ENCODE results near the gene BTRC. TPM values are rescaled to one million over a fixed set of nuclear protein-coding genes. Genes with fewer than 3 reads are reported as not detected.

BTRC gene
- polyA plus RNA-seq, 3 donors, result 2.8 to 4.3 (median 3.1) TPM

DNA sequence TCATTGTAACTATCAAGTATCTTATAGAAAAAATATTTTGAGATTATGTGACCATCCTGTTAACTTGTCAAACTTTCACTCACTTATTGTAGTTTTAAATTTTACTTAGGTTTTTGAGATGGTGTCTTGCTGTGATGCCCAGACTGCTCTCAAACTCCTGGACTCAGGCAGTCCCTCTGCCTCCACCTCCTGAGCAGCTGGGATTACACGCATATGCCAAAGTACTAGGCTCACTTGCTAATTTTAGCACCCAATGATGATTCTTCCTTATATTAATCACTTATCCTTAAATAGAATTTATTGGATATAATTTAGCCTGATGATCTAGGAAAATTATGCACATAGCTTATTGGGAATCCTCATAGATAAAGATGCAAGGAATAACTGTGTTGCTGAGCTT, 104.9 kb downstream of the BTRC start:
- Mint-ChIP-seq H3K9me3 (no peaks in the 10 kb centered on the region), H3K36me3 (peaks cover 0 to 2% of the 10 kb centered on the region in 2 donors), H3K4me3 (no peak overlapping the region), H3K27me3 (ENCODE audit: low read depth in 3 of 3) (peaks cover 0 to 8% (median 6%) of the 10 kb centered on the region in 3 donors), H3K27ac (no peak overlapping the region), H3K4me1 (no peaks in the 10 kb centered on the region)
- intact Hi-C loops (cut with micrococcal nuclease), result no loop called here
- H3K36me3 ChIP-seq (replicated peaks in 1 of 2; ENCODE audit: control insufficient read depth in 1 of 2, insufficient read depth in 2 of 2, low read length in 2 of 2), result no peaks in the 10 kb centered on the region
- peaks cover 4% of the 10 kb centered on the region for H4K20me1 ChIP-seq (ENCODE audit: insufficient read depth, low read length)
- no peak overlapping the region for H3K9ac ChIP-seq (ENCODE audit: insufficient read depth, low read length, poor library complexity, severe bottlenecking)
- DNase-seq, result no peak
- H3K4me2 ChIP-seq (replicated peaks; ENCODE audit: extremely low read depth, low read length, poor library complexity, severe bottlenecking), result no peak overlapping the region
- no peak for TF ChIP-seq CTCF (IDR thresholded peaks at IDR 0.05)
- H3K9me3 ChIP-seq (replicated peaks in 1 of 2; ENCODE audit: control insufficient read depth in 1 of 2, insufficient read depth in 1 of 2, low read length in 2 of 2), result no peaks in the 10 kb centered on the region
- H3K4me1 ChIP-seq (ENCODE audit: control insufficient read depth in 1 of 2, insufficient read depth in 2 of 2, low read length in 2 of 2), result no peaks in the 10 kb centered on the region
- no peak overlapping the region for H3K27ac ChIP-seq (ENCODE audit: low read depth in 1 of 2, low read length in 2 of 2)
- no peak overlapping the region for H3K4me3 ChIP-seq (replicated peaks in 1 of 3; ENCODE audit: low read depth in 2 of 3, low read length in 3 of 3)
- no peak overlapping the region for H2AFZ ChIP-seq (ENCODE audit: insufficient read depth, low read depth, low read length, poor library complexity, severe bottlenecking)
- no peaks in the 10 kb centered on the region for H3K27me3 ChIP-seq (ENCODE audit: control insufficient read depth in 2 of 2, insufficient read depth in 2 of 2, low read length in 2 of 2)
- no CpG with 5 or more reads among the region's 1 CpG for WGBS (ENCODE audit: insufficient coverage)
- no peaks in the 10 kb centered on the region for H3K79me2 ChIP-seq (ENCODE audit: insufficient read depth, low read length)

- peaks cover 0 to 3% (median 0%) of the 10 kb centered on the region in 3 donors for H3K27me3 Mint-ChIP-seq (ENCODE audit: low read depth in 3 of 3)
- Histone ChIP-seq H3K4me2 (replicated peaks; ENCODE audit: extremely low read depth, low read length, poor library complexity, severe bottlenecking) (no peak overlapping the region), H3K9me3 (replicated peaks in 1 of 2; ENCODE audit: control insufficient read depth in 1 of 2, insufficient read depth in 1 of 2, low read length in 2 of 2) (no peaks in the 10 kb centered on the region), H3K27me3 (ENCODE audit: control insufficient read depth in 2 of 2, insufficient read depth in 2 of 2, low read length in 2 of 2) (no peaks in the 10 kb centered on the region), H3K4me1 (ENCODE audit: control insufficient read depth in 1 of 2, insufficient read depth in 2 of 2, low read length in 2 of 2) (no peaks in the 10 kb centered on the region), H3K4me3 (replicated peaks in 1 of 3; ENCODE audit: low read depth in 2 of 3, low read length in 3 of 3) (no peak overlapping the region), H4K20me1 (ENCODE audit: insufficient read depth, low read length) (no peaks in the 10 kb centered on the region), H3K9ac (ENCODE audit: insufficient read depth, low read length, poor library complexity, severe bottlenecking) (no peak overlapping the region), H2AFZ (ENCODE audit: insufficient read depth, low read depth, low read length, poor library complexity, severe bottlenecking) (no peak overlapping the region), H3K36me3 (replicated peaks in 1 of 2; ENCODE audit: control insufficient read depth in 1 of 2, insufficient read depth in 2 of 2, low read length in 2 of 2) (no peaks in the 10 kb centered on the region), H3K27ac (ENCODE audit: low read depth in 1 of 2, low read length in 2 of 2) (no peak overlapping the region), H3K79me2 (ENCODE audit: insufficient read depth, low read length) (no peaks in the 10 kb centered on the region)
- H3K27ac Mint-ChIP-seq, result no peak overlapping the region
- H3K4me1 Mint-ChIP-seq, result peaks cover 4% of the 10 kb centered on the region
- H3K9me3 Mint-ChIP-seq, result no peaks in the 10 kb centered on the region
- H3K4me3 Mint-ChIP-seq, result no peak overlapping the region
- no peak for DNase-seq
- WGBS (ENCODE audit: insufficient coverage), result no CpG with 5 or more reads among the region's 4 CpGs
- intact Hi-C loops (cut with micrococcal nuclease), result no loop called here
- H3K36me3 Mint-ChIP-seq, result peaks cover 0 to 4% of the 10 kb centered on the region in 2 donors
- no peak for TF ChIP-seq CTCF (IDR thresholded peaks at IDR 0.05)
Observed at GRCh38 chr10:101464082-101464481, 110.1 kb downstream of the BTRC start.
